Endodermal cell (in vitro differentiated cells): Measurements from ENCODE around the gene DDX10. TPM values are rescaled to one million over a fixed set of nuclear protein-coding genes. Genes with fewer than 3 reads are reported as not detected.

Experiments
- DNase-seq: peaks from one replicate; pipeline ENCODE4 v3.0.0-alpha.2; 2017
- H3K27ac ChIP-seq: 2 replicates; pipeline ENCODE4 v1.5.1; 2013; ENCODE audit warnings: mild to moderate bottlenecking, low read depth, low read length, moderate library complexity
- H3K27me3 ChIP-seq: 2 replicates; pipeline ENCODE4 v1.6.1; 2013; ENCODE audit warnings: mild to moderate bottlenecking, low read length, moderate library complexity; ENCODE audit not compliant: insufficient read depth, control insufficient read depth, poor library complexity, severe bottlenecking
- H3K36me3 ChIP-seq: 2 replicates; pipeline ENCODE4 v1.7.0; 2013; ENCODE audit warnings: mild to moderate bottlenecking, low read length, moderate library complexity; ENCODE audit not compliant: control insufficient read depth, insufficient read depth
- H3K4me1 ChIP-seq: one replicate; pipeline ENCODE4 v1.7.0; 2013; ENCODE audit warnings: low read length; ENCODE audit not compliant: control insufficient read depth, insufficient read depth
- H3K4me3 ChIP-seq: 2 replicates; pipeline ENCODE4 v1.5.1; 2013; ENCODE audit warnings: mild to moderate bottlenecking, low read length, moderate library complexity
- H3K9ac ChIP-seq: 2 replicates; pipeline ENCODE4 v1.6.1; 2013; ENCODE audit warnings: mild to moderate bottlenecking, low read length, moderate library complexity; ENCODE audit not compliant: poor library complexity, severe bottlenecking; ENCODE audit errors: extremely low read depth
- H3K9me3 ChIP-seq: 2 replicates; pipeline ENCODE4 v1.6.1; 2013; ENCODE audit warnings: mild to moderate bottlenecking, low read length, moderate library complexity; ENCODE audit not compliant: control insufficient read depth
- H3K27ac Mint-ChIP-seq: 2 replicates; pipeline ENCODE4 v1.8.0; 2020; ENCODE audit warnings: mixed read lengths
- H3K27me3 Mint-ChIP-seq: 2 replicates; pipeline ENCODE4 v1.8.0; 2021; ENCODE audit warnings: mild to moderate bottlenecking, mixed read lengths; ENCODE audit not compliant: insufficient read depth
- H3K36me3 Mint-ChIP-seq: 2 replicates; pipeline ENCODE4 v1.8.0; 2020; ENCODE audit warnings: low read depth, mixed read lengths
- H3K4me1 Mint-ChIP-seq: 2 replicates; pipeline ENCODE4 v1.8.0; 2020; ENCODE audit warnings: mixed read lengths
- H3K4me3 Mint-ChIP-seq: 2 replicates; pipeline ENCODE4 v1.8.0; 2020; ENCODE audit warnings: mild to moderate bottlenecking, moderate library complexity, mixed read lengths
- H3K9me3 Mint-ChIP-seq: 2 replicates; pipeline ENCODE4 v1.8.0; 2020; ENCODE audit warnings: mild to moderate bottlenecking, mixed read lengths
- WGBS, 2 experiments: methylation state at CpG; one replicate each; pipeline versions ENCODE4 v1.1.5 to v1.1.7; 2013; ENCODE audit warnings: missing lambda C conversion rate in 2 of 2, mixed read lengths in 1 of 2; ENCODE audit not compliant: insufficient coverage in 1 of 2, insufficient read length in 1 of 2; 5-methylcytosine and 5-hydroxymethylcytosine counted together
- total RNA-seq, 2 donors: library from RNA; stranded (reverse); fragmentation: NEBNext Ultra II Directional in 1 of 2; extraction: Animal tissue kit (Norgen Biotek cat#: 25700) in 1 of 2; gene quantifications; 2 replicates in 1 of 2; 3 replicates in 1 of 2; pipeline ENCODE4 v1.2.1, GENCODE V29; 2021
- TF ChIP-seq, protein P1 (sequence below): fragments of 200-600 bp; sonication (generic); conservative IDR thresholded peaks from 2 replicates; pipeline ENCODE4 v1.5.0; 2021; ENCODE audit warnings: antibody characterized with exemption, mild to moderate bottlenecking

The DDX10 gene
- total RNA-seq, 2 donors from 2014 or later, result 31.1 to 32.7 TPM

DNA sequence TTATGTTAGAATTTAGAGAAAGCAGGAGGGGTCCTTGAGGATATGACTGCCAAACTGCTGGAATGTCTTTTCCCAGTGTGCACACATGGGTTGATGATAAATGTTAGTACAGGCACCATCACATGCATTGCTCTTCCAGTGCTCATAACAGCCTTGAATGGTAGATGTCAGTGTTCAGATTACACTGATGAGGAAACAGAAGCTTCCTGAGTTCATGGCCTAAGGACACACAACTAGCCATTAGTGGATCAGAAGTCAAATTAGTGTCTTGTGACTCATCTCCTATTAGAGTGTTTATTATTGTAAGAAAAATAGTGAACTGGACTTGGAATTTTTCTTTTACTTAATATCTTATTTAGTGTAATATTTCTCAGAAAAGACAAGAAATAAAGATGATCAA lies 241.5 kb downstream of the DDX10 start:
- DNase-seq, result no peak
- Mint-ChIP-seq H3K27ac (no peak overlapping the region), H3K4me3 (no peak overlapping the region), H3K27me3 (no peaks in the 10 kb centered on the region), H3K4me1 (peaks cover 9% of the 10 kb centered on the region), H3K36me3 (no peaks in the 10 kb centered on the region), H3K9me3 (no peaks in the 10 kb centered on the region)
- no peaks in the 10 kb centered on the region for H3K9me3 ChIP-seq
- no peaks in the 10 kb centered on the region for H3K27me3 ChIP-seq
- no peaks in the 10 kb centered on the region for H3K36me3 ChIP-seq
- no peaks in the 10 kb centered on the region for H3K4me1 ChIP-seq
- no peak overlapping the region for H3K9ac ChIP-seq
- no peak overlapping the region for H3K4me3 ChIP-seq
- H3K27ac ChIP-seq, result no peak overlapping the region
- TF ChIP-seq, protein P1, sequence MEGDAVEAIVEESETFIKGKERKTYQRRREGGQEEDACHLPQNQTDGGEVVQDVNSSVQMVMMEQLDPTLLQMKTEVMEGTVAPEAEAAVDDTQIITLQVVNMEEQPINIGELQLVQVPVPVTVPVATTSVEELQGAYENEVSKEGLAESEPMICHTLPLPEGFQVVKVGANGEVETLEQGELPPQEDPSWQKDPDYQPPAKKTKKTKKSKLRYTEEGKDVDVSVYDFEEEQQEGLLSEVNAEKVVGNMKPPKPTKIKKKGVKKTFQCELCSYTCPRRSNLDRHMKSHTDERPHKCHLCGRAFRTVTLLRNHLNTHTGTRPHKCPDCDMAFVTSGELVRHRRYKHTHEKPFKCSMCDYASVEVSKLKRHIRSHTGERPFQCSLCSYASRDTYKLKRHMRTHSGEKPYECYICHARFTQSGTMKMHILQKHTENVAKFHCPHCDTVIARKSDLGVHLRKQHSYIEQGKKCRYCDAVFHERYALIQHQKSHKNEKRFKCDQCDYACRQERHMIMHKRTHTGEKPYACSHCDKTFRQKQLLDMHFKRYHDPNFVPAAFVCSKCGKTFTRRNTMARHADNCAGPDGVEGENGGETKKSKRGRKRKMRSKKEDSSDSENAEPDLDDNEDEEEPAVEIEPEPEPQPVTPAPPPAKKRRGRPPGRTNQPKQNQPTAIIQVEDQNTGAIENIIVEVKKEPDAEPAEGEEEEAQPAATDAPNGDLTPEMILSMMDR, result no peak

DNA sequence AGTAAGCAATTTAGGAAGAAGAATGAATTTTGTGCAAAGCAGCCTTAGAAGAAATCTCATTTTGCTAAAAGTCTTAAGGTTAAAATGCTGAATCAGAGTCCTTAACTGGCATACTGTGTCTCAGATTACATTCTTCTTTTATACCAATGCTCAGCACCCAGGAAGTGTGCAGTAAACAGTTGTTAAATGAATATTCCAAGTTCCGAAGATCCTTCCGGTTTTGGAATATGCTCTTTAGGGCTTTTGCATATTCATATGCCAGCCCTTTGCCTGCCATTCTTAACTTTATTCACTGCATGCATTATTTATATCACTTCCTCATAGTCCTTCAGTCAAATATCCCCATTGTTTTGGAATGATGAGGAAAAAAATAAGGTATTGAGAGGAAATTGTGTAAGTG lies 242.0 kb downstream of the DDX10 start:
- H3K27me3 Mint-ChIP-seq, result no peaks in the 10 kb centered on the region
- no peaks in the 10 kb centered on the region for H3K9me3 ChIP-seq
- no peak overlapping the region for H3K27ac ChIP-seq
- no peak overlapping the region for H3K9ac ChIP-seq
- no peak overlapping the region for H3K4me3 Mint-ChIP-seq
- no peak overlapping the region for H3K27ac Mint-ChIP-seq
- WGBS, 2 experiments, result 80 to 94% methylated on average over 2 of the region's 2 CpGs
- peaks cover 2% of the 10 kb centered on the region for H3K4me1 ChIP-seq
- TF ChIP-seq, protein P1, result no peak
- no peaks in the 10 kb centered on the region for H3K36me3 Mint-ChIP-seq
- no peak for DNase-seq
- H3K4me3 ChIP-seq, result no peak overlapping the region
- H3K4me1 Mint-ChIP-seq, result peaks cover 12% of the 10 kb centered on the region
- no peaks in the 10 kb centered on the region for H3K9me3 Mint-ChIP-seq
- no peaks in the 10 kb centered on the region for H3K27me3 ChIP-seq
- H3K36me3 ChIP-seq, result no peaks in the 10 kb centered on the region

DNA sequence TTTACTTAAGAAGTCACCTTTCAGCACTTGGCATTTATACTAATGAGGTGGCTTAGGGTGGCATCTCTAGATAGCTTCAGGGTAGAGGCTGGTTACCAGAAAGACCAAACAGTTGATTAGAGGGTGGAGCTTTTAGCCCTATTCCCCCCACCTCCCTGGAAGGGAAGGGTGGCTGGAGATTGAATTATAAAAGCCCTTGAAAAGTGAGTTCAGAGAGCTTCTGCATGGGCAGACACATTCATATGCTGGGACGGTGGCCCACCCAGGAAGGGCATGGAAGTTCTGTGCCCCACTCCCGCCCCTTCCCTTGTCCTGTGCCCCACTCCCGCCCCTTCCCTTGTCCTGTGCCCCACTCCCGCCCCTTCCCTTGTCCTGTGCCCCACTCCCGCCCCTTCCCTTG lies 244.2 kb downstream of the DDX10 start:
- Histone ChIP-seq H3K4me1 (peaks cover 14% of the 10 kb centered on the region), H3K4me3 (no peak overlapping the region), H3K9ac (no peak overlapping the region), H3K9me3 (no peaks in the 10 kb centered on the region), H3K27ac (no peak overlapping the region), H3K27me3 (no peaks in the 10 kb centered on the region), H3K36me3 (no peaks in the 10 kb centered on the region)
- Mint-ChIP-seq H3K4me3 (no peak overlapping the region), H3K36me3 (no peaks in the 10 kb centered on the region), H3K9me3 (no peaks in the 10 kb centered on the region), H3K4me1 (peaks cover 30% of the 10 kb centered on the region), H3K27me3 (no peaks in the 10 kb centered on the region), H3K27ac (no peak overlapping the region)
- no peak for DNase-seq
- TF ChIP-seq, protein P1, result no peak
- WGBS, 2 experiments, result 100% methylated on average over 3 of the region's 5 CpGs; no CpG with 5 or more reads in 1 of the 2 experiments
